Neural cell (in vitro differentiated cells): ENCODE results near the gene TYW5.

ENCODE experiments used
- CTCF ChIP-seq: fragments of 450-650 bp; IDR thresholded peaks from 2 replicates; pipeline ENCODE4 v1.5.1; 2014; ENCODE audit warnings: antibody characterized with exemption, mild to moderate bottlenecking, moderate library complexity; ENCODE audit not compliant: poor library complexity, severe bottlenecking
- EP300 ChIP-seq: fragments of 450-650 bp; conservative IDR thresholded peaks from 2 replicates; pipeline ENCODE4 v1.6.1; 2014; ENCODE audit warnings: antibody characterized with exemption, mild to moderate bottlenecking, moderate library complexity; ENCODE audit not compliant: poor library complexity, severe bottlenecking
- EZH2 ChIP-seq: fragments of 200-600, 300-800 bp; shearing (Covaris generic), sonication (generic); IDR thresholded peaks from 2 replicates; pipeline ENCODE4 v1.6.1; 2014; ENCODE audit warnings: antibody characterized with exemption, low read length, borderline replicate concordance, mild to moderate bottlenecking; ENCODE audit not compliant: insufficient read depth, poor library complexity, severe bottlenecking
- MXI1 ChIP-seq: fragments of 450-650 bp; conservative IDR thresholded peaks from 2 replicates; pipeline ENCODE4 v1.6.1; 2014; ENCODE audit warnings: antibody characterized with exemption, mild to moderate bottlenecking; ENCODE audit not compliant: poor library complexity, severe bottlenecking
- POLR2AphosphoS5 ChIP-seq: IDR thresholded peaks from 2 replicates; pipeline ENCODE4 v1.6.1; 2012
- RAD21 ChIP-seq: fragments of 450-650 bp; conservative IDR thresholded peaks from 2 replicates; pipeline ENCODE4 v1.6.1; 2014; ENCODE audit warnings: antibody characterized with exemption, mild to moderate bottlenecking, moderate library complexity
- REST ChIP-seq: IDR thresholded peaks from 2 replicates; pipeline ENCODE4 v1.6.1; 2012; ENCODE audit warnings: borderline replicate concordance
- SMC3 ChIP-seq: fragments of 450-650 bp; conservative IDR thresholded peaks from 2 replicates; pipeline ENCODE4 v1.6.1; 2014; ENCODE audit warnings: antibody characterized with exemption, mild to moderate bottlenecking, moderate library complexity; ENCODE audit not compliant: poor library complexity
- TAF1 ChIP-seq: IDR thresholded peaks from 2 replicates; pipeline ENCODE4 v1.6.1; 2012; ENCODE audit warnings: low read depth

- TF ChIP-seq EZH2 (no peak), CTCF (no peak), RAD21 (no peak), MXI1 (no peak), EP300 (no peak), POLR2AphosphoS5 (no peak), SMC3 (no peak), REST (no peak), TAF1 (no peak)
Measured at GRCh38 chr2:199946196-199946595, 9.1 kb downstream of the TYW5 start.
